MCF 10A (cell line): Measurements from ENCODE around the gene PET117. TPM values are rescaled to one million over a fixed set of nuclear protein-coding genes. Genes with fewer than 3 reads are reported as not detected.

Experiments used
- total RNA-seq: library from RNA; stranded (reverse); gene quantifications from 2 replicates; pipeline ENCODE4 v1.2.3, GENCODE V29; 2022

Gene PET117
- total RNA-seq, 1 experiment from 2014 or later: 11.9 TPM

Other genes starting within 250 kb of the PET117 start
- gene SNX5, start 169.1 kb upstream of the PET117 start, total RNA-seq: 108 and 170 TPM in 2 replicates
- gene MGME1, start 168.8 kb upstream of the PET117 start, total RNA-seq: 18.0 and 24.0 TPM in 2 replicates
- 2.0 and 2.1 TPM in 2 replicates for gene OVOL2, start 79.9 kb upstream of the PET117 start, total RNA-seq
- gene KAT14, start within 50 bp of the PET117 start, total RNA-seq: 15.5 and 16.4 TPM in 2 replicates
- gene ZNF133, start 150.7 kb downstream of the PET117 start, total RNA-seq: 25.3 and 30.4 TPM in 2 replicates